Keratinocyte (primary cell): ENCODE results near the gene CWC27.

Experiments
- CTCF ChIP-seq, 3 experiments: IDR thresholded peaks in 1 of 3; conservative IDR thresholded peaks in 1 of 3; optimal IDR thresholded peaks in 1 of 3; 2 replicates in 2 of 3; 3 replicates in 1 of 3; pipeline versions ENCODE3 to v1.5.1; 2011; ENCODE audit warnings: low read length in 3 of 3, mild to moderate bottlenecking in 3 of 3, moderate library complexity in 2 of 3, control low read depth in 1 of 3, inconsistent platforms in 1 of 3; ENCODE audit not compliant: insufficient read depth in 2 of 3; ENCODE audit errors: extremely low read depth in 1 of 3
- EZH2 ChIP-seq: IDR thresholded peaks from one replicate; pipeline ENCODE4 v1.6.1; 2012; ENCODE audit warnings: inconsistent platforms, mild to moderate bottlenecking, low read length, moderate library complexity

GRCh38 chr5:65032250-65032649 is 263.5 kb downstream of the CWC27 start:
- TF ChIP-seq CTCF (optimal IDR thresholded peaks at IDR 0.05 in 1 of 3, IDR thresholded peaks at IDR 0.05 in 1 of 3, conservative IDR thresholded peaks at IDR 0.05 in 1 of 3; ENCODE audit: extremely low read depth in 1 of 3, insufficient read depth in 2 of 3, low read length in 3 of 3) (no peak), EZH2 (no peak)
